Esophagus squamous epithelium (tissue), 5 donors: ENCODE measurements around the gene VCX3B. TPM values are rescaled to one million over a fixed set of nuclear protein-coding genes. Genes with fewer than 3 reads are reported as not detected.
A peak's percentile ranks its signal among the peaks of the same experiment; 100 is the strongest.
"Not testable (repeated sequence)": the region's sequence is repeated elsewhere in the genome, so short reads cannot be mapped to it uniquely, and the experiment has no call there.

Experiments used
- DNase-seq: peaks from one replicate; lab custom pipeline; 2025; lab: John Stamatoyannopoulos, UW
- H3K27ac ChIP-seq, 4 donors: fragments of 200-600 bp; sonication (generic); one replicate each; pipeline ENCODE4 v1.5.1; 2016 to 2019; ENCODE audit warnings: mild to moderate bottlenecking in 1 of 4
- H3K27me3 ChIP-seq, 4 donors: fragments of 200-600 bp; sonication (generic); 1 replicate in 3 of 4; 2 replicates in 1 of 4; pipeline versions ENCODE4 v1.5.1 to v1.6.0; 2017 to 2021; ENCODE audit warnings: antibody characterized with exemption in 1 of 4
- H3K36me3 ChIP-seq, 3 donors: fragments of 200-600 bp; sonication (generic); one replicate each; pipeline ENCODE4 v1.5.1; 2016 to 2019
- H3K4me1 ChIP-seq, 3 donors: fragments of 200-600 bp; sonication (generic); one replicate each; pipeline ENCODE4 v1.5.1; 2017 to 2019
- H3K4me3 ChIP-seq, 4 donors: fragments of 200-600 bp; sonication (generic); 1 replicate in 3 of 4; 2 replicates in 1 of 4; pipeline ENCODE4 v1.5.1; 2016 to 2019; ENCODE audit warnings: mild to moderate bottlenecking in 2 of 4, moderate library complexity in 1 of 4
- H3K9me3 ChIP-seq, 3 donors: fragments of 200-600 bp; sonication (generic); one replicate each; pipeline ENCODE4 v1.5.1; 2016 to 2019
- CTCF ChIP-seq, 6 experiments: fragments of 450-650 bp in 4 of 6; fragments of 200-600 bp in 2 of 6; sonication (generic) in 2 of 6; IDR thresholded peaks; one replicate each; pipeline ENCODE4 v1.5.1; 2016 to 2019; ENCODE audit warnings: antibody characterized with exemption in 6 of 6, mild to moderate bottlenecking in 4 of 6, moderate library complexity in 4 of 6
- POLR2A ChIP-seq, 4 donors: fragments of 450-650 bp; IDR thresholded peaks; one replicate each; pipeline ENCODE4 v1.6.1; 2017; ENCODE audit warnings: antibody characterized with exemption in 4 of 4, mild to moderate bottlenecking in 4 of 4, moderate library complexity in 3 of 4
- WGBS, 2 donors: methylation state at CpG; one replicate each; pipeline ENCODE4 v1.1.5; 2018; 5-methylcytosine and 5-hydroxymethylcytosine counted together
- intact Hi-C: fragments of 100-400 bp; cut with DNase I; formaldehyde crosslinking; loops from one replicate; pipeline ENCODE4 v1.15.0; 2022
- total RNA-seq, 4 donors: library from RNA; depleted of rRNA; stranded (reverse); fragments of >200 nt; gene quantifications; one replicate each; pipeline ENCODE4 v1.1.0, GENCODE V29; 2016
- donor health status: DM: yes; HTN: yes; CAD: no.

Gene VCX3B
- not detected for total RNA-seq

DNA sequence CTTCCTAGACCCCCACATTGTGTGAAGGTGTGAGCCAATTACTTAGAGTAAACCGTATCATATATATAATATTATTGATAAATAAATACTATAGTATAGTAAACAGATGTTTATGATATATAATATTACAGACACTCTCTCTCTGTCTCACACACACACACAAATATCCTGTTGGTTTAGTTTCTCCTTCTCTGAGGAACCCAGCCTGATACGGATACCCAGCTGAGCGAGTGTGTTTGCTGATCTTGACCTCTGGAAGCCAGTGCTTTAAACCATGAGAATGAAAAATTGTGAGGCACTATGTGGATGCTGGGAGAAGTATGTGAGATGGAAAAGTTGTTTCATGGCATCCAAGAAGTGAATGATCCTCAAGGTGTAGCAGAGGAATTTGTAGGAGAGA is at the start of gene VCX3B:
TSS of gene VCX3B (plus strand) at position 301 of the 400 bp plus-strand sequence. CDS start 621 bp downstream, outside the sequence.
- H3K27ac ChIP-seq, H3K4me3 ChIP-seq, intact Hi-C loops, DNase-seq, H3K27me3 ChIP-seq, H3K4me1 ChIP-seq, H3K36me3 ChIP-seq, H3K9me3 ChIP-seq: not testable (repeated sequence)
- 87 to 92% methylated on average over 1 to 3 of the region's 3 CpGs for WGBS, 2 donors

GRCh38 chrX:8418301-8418700 is 46.3 kb upstream of the VCX3B start:
- TF ChIP-seq CTCF (IDR thresholded peaks at IDR 0.05) (no peak), POLR2A (IDR thresholded peaks at IDR 0.05) (no peak)

GRCh38 chrX:8424912-8425311 is 39.7 kb upstream of the VCX3B start:
- TF ChIP-seq CTCF (IDR thresholded peaks at IDR 0.05) (no peak), POLR2A (IDR thresholded peaks at IDR 0.05) (no peak)
- peak overlapping the region in 1 of 4 donors; percentile 60 for H3K27ac ChIP-seq
- intact Hi-C loops = no loop called here
- no peak for DNase-seq
- no peak overlapping the region for H3K4me3 ChIP-seq
- WGBS, 2 donors = 7 to 17% methylated on average over 1 of the region's 1 CpG
- H3K9me3 ChIP-seq = no peaks in the 10 kb centered on the region
- peaks cover 0 to 7% (median 0%) of the 10 kb centered on the region in 3 donors for H3K4me1 ChIP-seq
- H3K27me3 ChIP-seq = no peaks in the 10 kb centered on the region
- H3K36me3 ChIP-seq = no peaks in the 10 kb centered on the region

More at GRCh38 chrX:8418301-8418700, 46.3 kb upstream of the VCX3B start:
- DNase-seq = no peak
- Histone ChIP-seq H3K4me3 (no peak overlapping the region), H3K9me3 (no peaks in the 10 kb centered on the region), H3K36me3 (no peaks in the 10 kb centered on the region), H3K4me1 (no peaks in the 10 kb centered on the region), H3K27me3 (no peaks in the 10 kb centered on the region), H3K27ac (no peak overlapping the region)
- intact Hi-C loops = no loop called here
- 84 to 93% methylated on average over 4 of the region's 4 CpGs for whole genome bisulfite sequencing, 2 donors

DNA sequence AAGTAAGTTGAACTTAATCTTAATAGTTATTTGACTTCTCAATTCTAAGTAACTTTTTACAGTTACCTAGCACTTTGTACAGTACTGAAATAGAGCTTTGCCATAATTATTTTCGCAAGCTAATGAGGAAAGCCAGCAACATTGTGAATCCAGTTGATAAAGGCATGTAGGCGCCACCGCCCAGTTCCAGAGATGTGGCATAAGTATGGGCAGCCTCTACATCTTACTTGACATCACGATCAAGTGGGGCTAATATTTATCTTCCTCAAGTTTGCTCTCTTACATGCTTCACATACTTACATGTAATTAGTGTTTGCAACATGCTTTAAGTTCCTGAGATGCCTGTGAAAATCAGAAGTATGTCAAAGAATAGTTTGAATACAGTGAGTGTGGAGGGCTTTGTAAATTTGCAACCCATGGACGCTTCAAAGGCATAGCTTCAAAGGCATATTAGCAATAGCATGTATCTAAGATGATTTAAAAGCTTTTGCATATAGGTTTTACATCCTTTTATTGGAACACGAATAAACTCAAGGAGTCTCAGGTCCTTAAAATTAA is 34.9 kb upstream of the VCX3B start:
- H3K4me3 ChIP-seq = no peak overlapping the region
- H3K4me1 ChIP-seq = no peaks in the 10 kb centered on the region
- H3K36me3 ChIP-seq = no peaks in the 10 kb centered on the region
- H3K27me3 ChIP-seq = no peaks in the 10 kb centered on the region
- TF ChIP-seq CTCF (IDR thresholded peaks at IDR 0.05) = no peak
- TF ChIP-seq POLR2A (IDR thresholded peaks at IDR 0.05) = no peak
- H3K9me3 ChIP-seq = no peaks in the 10 kb centered on the region
- 77 to 93% methylated on average over 6 of the region's 6 CpGs for WGBS, 2 donors
- intact Hi-C loops = no loop called here
- no peak overlapping the region for H3K27ac ChIP-seq
- no peak for DNase-seq

GRCh38 chrX:8430444-8430843 is 34.2 kb upstream of the VCX3B start:
- no peak for TF ChIP-seq POLR2A (IDR thresholded peaks at IDR 0.05)
- TF ChIP-seq CTCF (IDR thresholded peaks at IDR 0.05) = no peak
- intact Hi-C loops = no loop called here
- H3K4me3 ChIP-seq = no peak overlapping the region
- no peaks in the 10 kb centered on the region for H3K36me3 ChIP-seq
- no peak overlapping the region for H3K27ac ChIP-seq
- no peak for DNase-seq
- H3K4me1 ChIP-seq = no peaks in the 10 kb centered on the region
- WGBS, 2 donors = 71 to 76% methylated on average over 3 of the region's 3 CpGs
- H3K27me3 ChIP-seq = no peaks in the 10 kb centered on the region
- no peaks in the 10 kb centered on the region for H3K9me3 ChIP-seq

DNA sequence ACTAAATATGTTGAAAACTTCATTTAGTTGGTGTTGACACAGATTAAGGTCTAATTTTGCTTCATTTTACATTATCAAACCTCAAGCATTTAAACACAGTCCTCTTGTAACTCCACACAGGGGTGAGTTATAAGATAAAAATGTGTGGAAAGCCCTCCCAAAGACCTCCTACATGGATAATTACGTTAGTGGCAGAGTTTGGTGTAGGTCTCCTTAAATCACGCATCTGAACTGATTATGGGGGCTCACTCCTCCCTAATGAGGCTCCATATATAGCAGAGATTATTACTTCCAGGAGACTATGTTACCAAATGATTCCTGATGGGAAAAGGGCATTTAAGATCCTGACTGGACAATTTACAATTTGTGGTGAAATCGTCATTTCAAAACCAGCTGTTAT is 32.2 kb upstream of the VCX3B start:
- Histone ChIP-seq H3K4me3 (no peak overlapping the region), H3K4me1 (no peaks in the 10 kb centered on the region), H3K27me3 (no peaks in the 10 kb centered on the region), H3K27ac (no peak overlapping the region), H3K9me3 (no peaks in the 10 kb centered on the region), H3K36me3 (no peaks in the 10 kb centered on the region)
- WGBS, 2 donors = 77 to 81% methylated on average over 3 of the region's 3 CpGs
- no peak for DNase-seq
- intact Hi-C loops = no loop called here
- TF ChIP-seq POLR2A (IDR thresholded peaks at IDR 0.05) = no peak
